Suprapubic skin (tissue), 4 donors: ENCODE data around the gene UNCX. TPM values are rescaled to one million over a fixed set of nuclear protein-coding genes. Genes with fewer than 3 reads are reported as not detected.
"Not testable (repeated sequence)": the region's sequence is repeated elsewhere in the genome, so short reads cannot be mapped to it uniquely, and the experiment has no call there.

Source experiments
- DNase-seq, 2 donors: peaks; one replicate each; pipeline ENCODE4 v3.0.0-alpha.2; 2019; ENCODE audit warnings: low spot score in 2 of 2
- H3K27ac ChIP-seq: fragments of 200-600 bp; sonication (generic); one replicate; pipeline ENCODE4 v1.5.1; 2019
- H3K27me3 ChIP-seq: fragments of 200-600 bp; sonication (generic); one replicate; pipeline ENCODE4 v1.5.1; 2019
- H3K36me3 ChIP-seq: fragments of 200-600 bp; sonication (generic); one replicate; pipeline ENCODE4 v1.5.1; 2019
- H3K4me1 ChIP-seq: fragments of 200-600 bp; sonication (generic); one replicate; pipeline ENCODE4 v1.5.1; 2019
- H3K4me3 ChIP-seq: fragments of 200-600 bp; sonication (generic); one replicate; pipeline ENCODE4 v1.5.1; 2019; ENCODE audit warnings: mild to moderate bottlenecking
- H3K9me3 ChIP-seq: fragments of 200-600 bp; sonication (generic); one replicate; pipeline ENCODE4 v1.5.1; 2019
- EP300 ChIP-seq: sonication (generic); formaldehyde crosslinking; IDR thresholded peaks from one replicate; pipeline ENCODE4 v1.6.1; 2017; ENCODE audit warnings: antibody characterized with exemption
- POLR2A ChIP-seq, 2 donors: fragments of 450-650 bp; IDR thresholded peaks; one replicate each; pipeline ENCODE4 v1.6.1; 2017; ENCODE audit warnings: antibody characterized with exemption in 2 of 2, mild to moderate bottlenecking in 2 of 2, moderate library complexity in 2 of 2
- POLR2AphosphoS5 ChIP-seq, 3 donors: sonication (generic); formaldehyde crosslinking; IDR thresholded peaks; one replicate each; pipeline ENCODE4 v1.6.1; 2017; ENCODE audit warnings: antibody characterized with exemption in 3 of 3
- WGBS: methylation state at CpG from one replicate; pipeline ENCODE4 v1.1.5; 2018; 5-methylcytosine and 5-hydroxymethylcytosine counted together
- total RNA-seq, 4 donors: library from RNA; depleted of rRNA; stranded (reverse); fragments of >200 nt; gene quantifications; one replicate each; pipeline ENCODE4 v1.1.0, GENCODE V29; 2016
- TF ChIP-seq, protein P1 (sequence below), 2 donors: fragments of 200-600 bp in 1 of 2; fragments of 450-650 bp in 1 of 2; sonication (generic) in 1 of 2; IDR thresholded peaks; one replicate each; pipeline ENCODE4 v1.5.1; 2016 to 2019; ENCODE audit warnings: antibody characterized with exemption in 2 of 2, mild to moderate bottlenecking in 1 of 2, moderate library complexity in 1 of 2

The UNCX gene
- total RNA-seq, 4 donors from 2014 or later, result not detected

DNA sequence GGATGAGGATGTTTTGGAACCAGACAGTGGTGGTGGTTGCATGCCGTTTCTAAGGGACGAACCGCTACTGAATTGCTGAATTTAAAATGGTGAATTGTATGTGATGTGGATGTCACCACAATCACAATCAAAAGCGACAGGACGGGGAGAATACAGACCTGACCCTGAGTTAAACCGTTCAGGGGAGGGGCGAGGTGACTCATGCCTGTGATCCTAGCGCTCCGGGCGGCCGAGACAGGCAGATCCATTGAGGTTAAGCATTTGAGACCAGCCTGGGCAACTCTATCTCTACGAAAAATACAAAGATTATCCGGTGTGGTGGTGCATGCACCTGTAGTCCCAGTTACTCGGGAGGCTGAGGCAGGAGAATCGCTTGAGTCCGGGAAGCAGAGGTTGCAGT, 46.4 kb downstream of the UNCX start:
- 85% methylated on average over 16 of the region's 16 CpGs for WGBS
- no peaks in the 10 kb centered on the region for H3K4me1 ChIP-seq
- no peaks in the 10 kb centered on the region for H3K36me3 ChIP-seq
- no peak for DNase-seq
- H3K27me3 ChIP-seq, result peaks cover 52% of the 10 kb centered on the region
- TF ChIP-seq, protein P1, sequence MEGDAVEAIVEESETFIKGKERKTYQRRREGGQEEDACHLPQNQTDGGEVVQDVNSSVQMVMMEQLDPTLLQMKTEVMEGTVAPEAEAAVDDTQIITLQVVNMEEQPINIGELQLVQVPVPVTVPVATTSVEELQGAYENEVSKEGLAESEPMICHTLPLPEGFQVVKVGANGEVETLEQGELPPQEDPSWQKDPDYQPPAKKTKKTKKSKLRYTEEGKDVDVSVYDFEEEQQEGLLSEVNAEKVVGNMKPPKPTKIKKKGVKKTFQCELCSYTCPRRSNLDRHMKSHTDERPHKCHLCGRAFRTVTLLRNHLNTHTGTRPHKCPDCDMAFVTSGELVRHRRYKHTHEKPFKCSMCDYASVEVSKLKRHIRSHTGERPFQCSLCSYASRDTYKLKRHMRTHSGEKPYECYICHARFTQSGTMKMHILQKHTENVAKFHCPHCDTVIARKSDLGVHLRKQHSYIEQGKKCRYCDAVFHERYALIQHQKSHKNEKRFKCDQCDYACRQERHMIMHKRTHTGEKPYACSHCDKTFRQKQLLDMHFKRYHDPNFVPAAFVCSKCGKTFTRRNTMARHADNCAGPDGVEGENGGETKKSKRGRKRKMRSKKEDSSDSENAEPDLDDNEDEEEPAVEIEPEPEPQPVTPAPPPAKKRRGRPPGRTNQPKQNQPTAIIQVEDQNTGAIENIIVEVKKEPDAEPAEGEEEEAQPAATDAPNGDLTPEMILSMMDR (IDR thresholded peaks at IDR 0.05), result no peak
- TF ChIP-seq EP300 (no peak), POLR2A (IDR thresholded peaks at IDR 0.05) (no peak), POLR2AphosphoS5 (IDR thresholded peaks at IDR 0.05) (no peak)
- H3K4me3 ChIP-seq, result no peak overlapping the region
- H3K9me3 ChIP-seq, result no peaks in the 10 kb centered on the region
- no peak overlapping the region for H3K27ac ChIP-seq

DNA sequence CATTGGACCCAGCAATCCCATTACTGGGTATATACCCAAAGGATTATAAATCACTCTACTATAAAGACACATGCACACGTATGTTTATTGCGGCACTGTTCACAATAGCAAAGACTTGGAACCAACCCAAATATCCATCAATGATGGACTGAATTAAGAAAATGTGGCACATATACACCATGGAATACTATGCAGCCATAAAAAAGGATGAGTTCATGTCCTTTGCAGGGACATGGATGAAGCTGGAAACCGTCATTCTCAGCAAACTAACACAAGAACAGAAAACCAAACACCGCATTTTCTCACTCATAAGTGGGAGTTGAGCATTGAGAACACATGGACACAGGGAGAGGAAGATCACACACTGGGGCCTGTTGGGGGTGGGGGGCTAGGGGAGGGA, 47.2 kb downstream of the UNCX start:
- 68% methylated on average over 4 of the region's 4 CpGs for WGBS
- H3K27me3 ChIP-seq, result peaks cover 52% of the 10 kb centered on the region
- not testable (repeated sequence) for DNase-seq, H3K27ac ChIP-seq, H3K9me3 ChIP-seq, H3K4me3 ChIP-seq, H3K4me1 ChIP-seq, H3K36me3 ChIP-seq

DNA sequence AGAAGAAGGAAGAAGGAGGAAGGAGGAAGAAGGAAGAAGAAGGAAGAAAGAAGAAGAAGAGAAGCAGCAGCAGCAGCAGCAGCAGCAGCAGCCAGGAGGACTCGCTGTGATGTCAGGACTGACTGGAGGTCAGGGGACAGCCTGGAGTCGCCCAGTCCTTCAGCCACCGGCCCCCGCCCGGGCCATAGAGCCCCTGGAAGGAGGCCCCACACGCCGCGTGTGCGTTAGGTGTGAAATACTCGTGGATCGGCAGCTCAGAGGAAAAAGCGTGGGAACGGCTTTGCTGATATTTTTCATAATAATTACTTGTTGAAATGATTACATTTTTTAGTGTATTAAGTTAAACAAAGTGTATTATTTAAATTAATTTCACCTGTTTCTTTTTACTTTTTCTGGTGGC, 48.4 kb downstream of the UNCX start:
- 57% methylated on average over 13 of the region's 13 CpGs for WGBS
- H3K9me3 ChIP-seq, result no peaks in the 10 kb centered on the region

DNA sequence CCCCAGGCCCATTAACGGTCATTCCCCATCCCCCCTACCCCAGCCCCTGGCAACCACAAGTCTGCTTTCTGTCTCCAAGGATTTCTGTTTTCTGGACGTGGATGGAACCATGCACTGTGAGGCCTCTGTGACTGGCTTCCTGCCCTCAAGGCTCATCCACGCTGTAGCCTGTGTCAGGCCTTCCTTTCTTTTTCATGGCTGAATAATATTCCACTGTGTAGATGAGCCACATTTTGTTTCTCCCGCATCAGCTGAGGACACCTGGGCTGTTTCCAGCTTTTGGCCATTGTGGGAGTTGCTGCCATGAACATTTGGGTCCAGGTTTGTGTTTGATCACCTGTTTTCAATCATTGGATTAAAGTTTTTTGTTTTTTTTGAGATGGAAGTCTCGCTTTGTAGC, 50.0 kb downstream of the UNCX start:
- TF ChIP-seq POLR2A (IDR thresholded peaks at IDR 0.05), result no peak
- TF ChIP-seq, protein P1 (IDR thresholded peaks at IDR 0.05), result no peak
- no peak for TF ChIP-seq EP300
- TF ChIP-seq POLR2AphosphoS5 (IDR thresholded peaks at IDR 0.05), result no peak
- no peak for DNase-seq

More for the DNA sequence above, 48.4 kb downstream of the UNCX start:
- H3K4me3 ChIP-seq, result no peak overlapping the region
- no peaks in the 10 kb centered on the region for H3K36me3 ChIP-seq
- no peak overlapping the region for H3K27ac ChIP-seq
- no peak for DNase-seq
- peaks cover 52% of the 10 kb centered on the region for H3K27me3 ChIP-seq
- no peaks in the 10 kb centered on the region for H3K4me1 ChIP-seq
- TF ChIP-seq, protein P1 (IDR thresholded peaks at IDR 0.05), result no peak
- TF ChIP-seq EP300 (no peak), POLR2A (IDR thresholded peaks at IDR 0.05) (no peak), POLR2AphosphoS5 (IDR thresholded peaks at IDR 0.05) (no peak)

DNA sequence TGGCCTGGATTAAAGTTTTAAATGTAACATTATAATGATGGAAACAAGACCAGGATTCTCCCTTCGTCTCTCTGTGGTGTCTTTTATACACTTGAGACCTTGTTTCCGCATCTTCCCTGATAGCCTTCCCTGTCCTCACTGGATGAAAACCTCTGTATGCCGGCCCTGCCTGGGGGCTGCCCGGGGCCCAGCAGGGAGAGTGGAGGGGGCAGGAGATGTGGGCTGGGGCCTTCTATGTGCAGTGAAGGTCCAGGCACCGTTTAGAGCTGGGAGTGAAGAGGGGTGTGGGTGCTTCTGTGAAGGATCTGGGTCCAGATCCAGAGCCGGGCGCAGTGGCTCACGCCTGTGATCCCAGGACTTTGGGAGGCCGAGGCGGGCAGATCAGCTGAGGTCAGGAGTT, 50.7 kb downstream of the UNCX start:
- Histone ChIP-seq H3K36me3 (no peaks in the 10 kb centered on the region), H3K9me3 (no peaks in the 10 kb centered on the region), H3K27ac (no peak overlapping the region), H3K4me3 (no peak overlapping the region), H3K27me3 (peaks cover 53% of the 10 kb centered on the region), H3K4me1 (no peaks in the 10 kb centered on the region)
- no peak for DNase-seq
- TF ChIP-seq POLR2AphosphoS5 (IDR thresholded peaks at IDR 0.05) (no peak), POLR2A (IDR thresholded peaks at IDR 0.05) (no peak), EP300 (no peak)
- TF ChIP-seq, protein P1 (IDR thresholded peaks at IDR 0.05), result no peak
- 80% methylated on average over 9 of the region's 10 CpGs for WGBS

More for the DNA sequence above, 50.0 kb downstream of the UNCX start:
- H3K27me3 ChIP-seq, result peaks cover 53% of the 10 kb centered on the region
- no peaks in the 10 kb centered on the region for H3K9me3 ChIP-seq
- no peaks in the 10 kb centered on the region for H3K4me1 ChIP-seq
- H3K27ac ChIP-seq, result no peak overlapping the region
- H3K36me3 ChIP-seq, result no peaks in the 10 kb centered on the region
- H3K4me3 ChIP-seq, result no peak overlapping the region
- 80% methylated on average over 5 of the region's 5 CpGs for WGBS
